Mucosa of stomach (tissue), 1 donor: ENCODE results near the gene ZER1.

ENCODE experiments used
- H3K27me3 ChIP-seq: one replicate; pipeline ENCODE4 v1.7.0; 2013; ENCODE audit warnings: mild to moderate bottlenecking, low read length; ENCODE audit not compliant: control insufficient read depth, insufficient read depth
- H3K36me3 ChIP-seq: one replicate; pipeline ENCODE4 v1.7.0; 2013; ENCODE audit warnings: low read length; ENCODE audit not compliant: control insufficient read depth, insufficient read depth
- H3K4me1 ChIP-seq: one replicate; pipeline ENCODE4 v1.7.0; 2013; ENCODE audit warnings: mild to moderate bottlenecking, low read length; ENCODE audit not compliant: control insufficient read depth, insufficient read depth
- H3K4me3 ChIP-seq: one replicate; pipeline ENCODE4 v1.7.0; 2013; ENCODE audit warnings: low read length
- H3K9ac ChIP-seq: one replicate; pipeline ENCODE4 v1.7.0; 2013; ENCODE audit warnings: mild to moderate bottlenecking, low read length, moderate library complexity
- H3K9me3 ChIP-seq: one replicate; pipeline ENCODE4 v1.7.0; 2013; ENCODE audit warnings: mild to moderate bottlenecking, low read length, moderate library complexity; ENCODE audit not compliant: control insufficient read depth
- donor health status: Pancreatic carcinoma.

The ZER1 gene

GRCh38 chr9:128729302-128729701 lies 42.4 kb downstream of the ZER1 start:
- Histone ChIP-seq H3K27me3 (no peaks in the 10 kb centered on the region), H3K9me3 (no peaks in the 10 kb centered on the region), H3K36me3 (no peaks in the 10 kb centered on the region), H3K4me3 (no peak overlapping the region), H3K4me1 (peaks cover 8% of the 10 kb centered on the region), H3K9ac (no peak overlapping the region)

GRCh38 chr9:128728298-128728697 lies 43.4 kb downstream of the ZER1 start:
- H3K4me1 ChIP-seq = peaks cover 11% of the 10 kb centered on the region
- H3K4me3 ChIP-seq = no peak overlapping the region
- no peaks in the 10 kb centered on the region for H3K9me3 ChIP-seq
- H3K27me3 ChIP-seq = no peaks in the 10 kb centered on the region
- no peaks in the 10 kb centered on the region for H3K36me3 ChIP-seq
- H3K9ac ChIP-seq = no peak overlapping the region

- Histone ChIP-seq H3K27me3 (no peaks in the 10 kb centered on the region), H3K9me3 (no peaks in the 10 kb centered on the region), H3K4me1 (peaks cover 16% of the 10 kb centered on the region), H3K36me3 (no peaks in the 10 kb centered on the region), H3K9ac (no peak overlapping the region), H3K4me3 (no peak overlapping the region)
Measured at GRCh38 chr9:128727640-128728248, 44.0 kb downstream of the ZER1 start.

GRCh38 chr9:128724744-128725211 lies 46.9 kb downstream of the ZER1 start:
- H3K9me3 ChIP-seq = no peaks in the 10 kb centered on the region
- H3K4me1 ChIP-seq = peaks cover 22% of the 10 kb centered on the region
- H3K27me3 ChIP-seq = no peaks in the 10 kb centered on the region
- H3K4me3 ChIP-seq = peak overlapping the region; percentile 16
- H3K9ac ChIP-seq = peak overlapping the region; percentile 1
- no peaks in the 10 kb centered on the region for H3K36me3 ChIP-seq

GRCh38 chr9:128723866-128724743 lies 47.6 kb downstream of the ZER1 start, which contains the start of gene ZDHHC12:
TSS of gene ZDHHC12 (minus strand) at chr9:128724127. CDS start at chr9:128724093, 34 bp downstream.
- Histone ChIP-seq H3K4me3 (peak within 1 kb of the TSS; percentile 64), H3K27me3 (no peaks in the 10 kb centered on the region), H3K36me3 (no peaks in the 10 kb centered on the region), H3K4me1 (peaks cover 28% of the 10 kb centered on the region), H3K9me3 (no peaks in the 10 kb centered on the region), H3K9ac (peak within 1 kb of the TSS; percentile 80)

GRCh38 chr9:128723352-128723865 lies 48.3 kb downstream of the ZER1 start:
- H3K4me1 ChIP-seq = peaks cover 34% of the 10 kb centered on the region
- H3K4me3 ChIP-seq = peak overlapping the region; percentile 64
- no peaks in the 10 kb centered on the region for H3K27me3 ChIP-seq
- H3K9me3 ChIP-seq = no peaks in the 10 kb centered on the region
- H3K9ac ChIP-seq = peak overlapping the region; percentile 80
- no peaks in the 10 kb centered on the region for H3K36me3 ChIP-seq

GRCh38 chr9:128722380-128723351 lies 49.1 kb downstream of the ZER1 start:
- no peak overlapping the region for H3K4me3 ChIP-seq
- H3K9me3 ChIP-seq = no peaks in the 10 kb centered on the region
- H3K4me1 ChIP-seq = peaks cover 35% of the 10 kb centered on the region
- no peaks in the 10 kb centered on the region for H3K36me3 ChIP-seq
- peak overlapping the region; percentile 80 for H3K9ac ChIP-seq
- no peaks in the 10 kb centered on the region for H3K27me3 ChIP-seq

- Histone ChIP-seq H3K9ac (no peak overlapping the region), H3K27me3 (no peaks in the 10 kb centered on the region), H3K36me3 (no peaks in the 10 kb centered on the region), H3K4me3 (no peak overlapping the region), H3K4me1 (peaks cover 38% of the 10 kb centered on the region), H3K9me3 (no peaks in the 10 kb centered on the region)
Measured at GRCh38 chr9:128721487-128722010, 50.2 kb downstream of the ZER1 start.

GRCh38 chr9:128720841-128721486 lies 50.8 kb downstream of the ZER1 start:
- Histone ChIP-seq H3K4me3 (no peak overlapping the region), H3K27me3 (no peaks in the 10 kb centered on the region), H3K9ac (no peak overlapping the region), H3K36me3 (no peaks in the 10 kb centered on the region), H3K9me3 (no peaks in the 10 kb centered on the region), H3K4me1 (peaks cover 42% of the 10 kb centered on the region)

GRCh38 chr9:128719919-128720605 lies 51.7 kb downstream of the ZER1 start:
- Histone ChIP-seq H3K27me3 (no peaks in the 10 kb centered on the region), H3K4me3 (no peak overlapping the region), H3K4me1 (peaks cover 42% of the 10 kb centered on the region), H3K9me3 (no peaks in the 10 kb centered on the region), H3K9ac (no peak overlapping the region), H3K36me3 (no peaks in the 10 kb centered on the region)
